Measurements from ENCODE around the gene SOX5.

Gene SOX5

DNA sequence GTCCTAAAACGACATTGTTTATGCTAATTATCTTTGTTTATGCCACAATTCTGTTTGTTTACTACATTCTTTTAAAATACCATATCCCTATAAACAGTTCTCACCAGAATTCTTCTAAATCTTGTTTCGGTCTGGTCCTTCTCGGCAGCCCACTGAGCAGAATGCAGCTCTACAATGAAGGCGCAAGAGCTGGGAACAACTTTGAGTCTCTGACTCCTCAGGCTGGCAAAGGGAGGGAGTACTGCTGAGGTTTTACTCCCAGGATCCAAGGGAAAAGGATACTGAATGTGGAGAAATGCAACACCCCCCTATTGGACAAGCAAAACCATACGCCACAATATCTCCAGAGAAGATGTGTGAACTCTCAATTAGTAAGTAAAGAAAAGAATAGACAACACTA is 5.4 kb downstream of the SOX5 start:
- no peak overlapping the region for H3K9ac ChIP-seq (ENCODE audit: low read length)
- no peaks in the 10 kb centered on the region for H3K36me3 ChIP-seq (ENCODE audit: control insufficient read depth, insufficient read depth, low read length)
- no peak overlapping the region for H3K4me3 ChIP-seq (ENCODE audit: low read length)
- no peaks in the 10 kb centered on the region for H3K9me3 ChIP-seq (ENCODE audit: control insufficient read depth, low read length)
- H3K4me1 ChIP-seq (ENCODE audit: control insufficient read depth, insufficient read depth, low read length): no peaks in the 10 kb centered on the region
- H3K27me3 ChIP-seq (ENCODE audit: control insufficient read depth, insufficient read depth, low read length): no peaks in the 10 kb centered on the region

DNA sequence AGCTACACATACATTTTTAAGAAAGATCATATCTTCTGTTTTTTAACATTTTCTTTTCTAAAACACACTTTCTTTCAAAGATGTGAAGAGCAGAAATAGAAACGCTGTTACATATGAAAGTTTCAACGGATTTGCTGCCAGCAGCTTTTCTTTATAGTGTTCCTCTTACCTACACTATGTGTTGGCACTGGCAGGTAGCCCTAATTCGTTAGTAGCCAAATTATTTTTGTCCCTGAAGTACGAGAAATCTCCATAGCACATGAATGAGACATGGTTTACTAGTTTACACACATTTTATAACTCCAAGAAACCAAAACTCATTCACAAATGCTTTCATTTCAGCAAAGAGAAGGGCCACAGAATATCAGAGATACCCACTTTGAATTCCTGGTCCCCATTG is 6.6 kb downstream of the SOX5 start:
- H3K4me1 ChIP-seq (ENCODE audit: control insufficient read depth, insufficient read depth, low read length): no peaks in the 10 kb centered on the region
- no peaks in the 10 kb centered on the region for H3K36me3 ChIP-seq (ENCODE audit: control insufficient read depth, insufficient read depth, low read length)
- H3K4me3 ChIP-seq (ENCODE audit: low read length): no peak overlapping the region
- no peak overlapping the region for H3K9ac ChIP-seq (ENCODE audit: low read length)
- H3K9me3 ChIP-seq (ENCODE audit: control insufficient read depth, low read length): no peaks in the 10 kb centered on the region
- H3K27me3 ChIP-seq (ENCODE audit: control insufficient read depth, insufficient read depth, low read length): no peaks in the 10 kb centered on the region

DNA sequence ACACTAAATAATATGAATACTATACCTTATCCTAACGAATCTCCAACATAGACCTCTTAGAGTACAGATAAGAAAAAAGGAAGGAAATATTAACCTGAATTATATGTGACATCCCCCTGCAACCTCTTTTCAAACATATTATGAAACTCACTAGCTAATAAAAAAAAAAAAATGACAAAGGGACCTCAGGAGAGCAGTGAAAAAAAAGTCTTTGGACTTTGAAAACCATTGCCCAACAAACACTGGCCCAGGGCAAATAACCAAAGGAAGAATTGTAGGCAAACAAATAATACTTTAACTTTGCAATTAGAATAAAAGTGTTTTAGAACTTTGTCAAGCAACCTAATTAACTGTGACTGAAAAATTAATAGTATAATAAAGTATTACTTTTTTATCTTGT is 7.7 kb downstream of the SOX5 start:
- Histone ChIP-seq H3K9ac (ENCODE audit: low read length) (no peak overlapping the region), H3K9me3 (ENCODE audit: control insufficient read depth, low read length) (no peaks in the 10 kb centered on the region), H3K36me3 (ENCODE audit: control insufficient read depth, insufficient read depth, low read length) (no peaks in the 10 kb centered on the region), H3K4me3 (ENCODE audit: low read length) (no peak overlapping the region), H3K4me1 (ENCODE audit: control insufficient read depth, insufficient read depth, low read length) (no peaks in the 10 kb centered on the region), H3K27me3 (ENCODE audit: control insufficient read depth, insufficient read depth, low read length) (no peaks in the 10 kb centered on the region)

DNA sequence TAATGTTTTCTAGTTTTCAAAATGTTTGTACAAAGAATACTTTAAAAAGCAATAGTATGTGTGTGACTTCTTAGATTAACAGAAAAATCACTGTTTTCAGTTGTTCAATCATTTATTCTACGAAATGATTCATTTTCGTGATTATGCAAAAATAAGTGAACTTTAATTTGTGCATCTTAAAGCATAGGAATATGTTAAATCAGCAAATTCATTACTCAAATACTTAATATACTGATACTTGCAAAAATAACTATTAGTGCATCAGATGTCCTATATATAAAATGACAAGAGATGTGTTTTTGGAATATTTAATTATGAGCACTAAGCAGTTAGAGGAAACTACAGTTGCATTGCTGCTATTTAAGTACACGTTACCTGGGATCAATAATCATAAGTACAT is 11.0 kb downstream of the SOX5 start:
- H3K4me1 ChIP-seq (ENCODE audit: control insufficient read depth, insufficient read depth, low read length): no peaks in the 10 kb centered on the region
- H3K36me3 ChIP-seq (ENCODE audit: control insufficient read depth, insufficient read depth, low read length): no peaks in the 10 kb centered on the region
- no peak overlapping the region for H3K4me3 ChIP-seq (ENCODE audit: low read length)
- no peak overlapping the region for H3K9ac ChIP-seq (ENCODE audit: low read length)
- no peaks in the 10 kb centered on the region for H3K27me3 ChIP-seq (ENCODE audit: control insufficient read depth, insufficient read depth, low read length)
- H3K9me3 ChIP-seq (ENCODE audit: control insufficient read depth, low read length): no peaks in the 10 kb centered on the region

DNA sequence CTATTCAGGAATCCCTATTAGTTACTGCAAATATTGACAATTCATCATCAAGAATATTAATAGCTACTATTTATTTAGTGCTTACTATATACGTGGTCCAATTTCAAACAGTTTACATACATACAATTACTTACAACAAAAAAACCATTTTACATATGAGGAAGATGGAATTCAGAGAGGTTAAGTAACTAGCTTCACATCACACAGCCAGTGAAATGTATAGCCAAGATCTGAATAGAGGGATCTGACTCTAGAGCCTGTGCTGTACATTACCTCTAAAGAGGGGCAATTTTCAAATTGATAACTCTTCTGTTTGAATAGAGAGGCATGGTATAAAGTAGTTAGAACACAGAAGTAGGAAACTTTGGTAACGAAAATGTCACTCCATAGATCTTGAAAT is 18.3 kb downstream of the SOX5 start:
- H3K4me1 ChIP-seq (ENCODE audit: control insufficient read depth, insufficient read depth, low read length): no peaks in the 10 kb centered on the region
- no peaks in the 10 kb centered on the region for H3K36me3 ChIP-seq (ENCODE audit: control insufficient read depth, insufficient read depth, low read length)
- no peaks in the 10 kb centered on the region for H3K27me3 ChIP-seq (ENCODE audit: control insufficient read depth, insufficient read depth, low read length)
- no peaks in the 10 kb centered on the region for H3K9me3 ChIP-seq (ENCODE audit: control insufficient read depth, low read length)
- no peak overlapping the region for H3K9ac ChIP-seq (ENCODE audit: low read length)
- H3K4me3 ChIP-seq (ENCODE audit: low read length): no peak overlapping the region

DNA sequence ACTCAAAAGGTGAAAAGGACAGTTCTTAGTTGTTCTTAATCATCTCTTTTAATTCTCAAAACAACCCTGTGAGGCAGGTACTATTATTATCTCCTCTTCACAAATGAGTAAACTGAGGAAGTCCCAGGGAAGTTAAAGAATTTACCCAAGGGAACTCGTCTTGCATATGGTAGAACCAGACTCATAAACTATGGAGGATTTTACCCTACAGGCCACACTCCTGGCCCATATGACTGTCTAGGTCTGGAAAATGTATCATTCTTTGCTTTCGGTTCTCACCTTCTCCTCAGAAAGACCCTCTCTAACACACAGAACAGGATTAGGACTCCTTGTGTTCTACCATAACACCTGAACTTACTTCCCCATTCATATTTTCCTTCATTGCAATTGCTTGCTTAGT is 18.9 kb downstream of the SOX5 start:
- H3K9me3 ChIP-seq (ENCODE audit: control insufficient read depth, low read length): no peaks in the 10 kb centered on the region
- no peak overlapping the region for H3K4me3 ChIP-seq (ENCODE audit: low read length)
- H3K4me1 ChIP-seq (ENCODE audit: control insufficient read depth, insufficient read depth, low read length): no peaks in the 10 kb centered on the region
- no peaks in the 10 kb centered on the region for H3K27me3 ChIP-seq (ENCODE audit: control insufficient read depth, insufficient read depth, low read length)
- no peak overlapping the region for H3K9ac ChIP-seq (ENCODE audit: low read length)
- no peaks in the 10 kb centered on the region for H3K36me3 ChIP-seq (ENCODE audit: control insufficient read depth, insufficient read depth, low read length)

DNA sequence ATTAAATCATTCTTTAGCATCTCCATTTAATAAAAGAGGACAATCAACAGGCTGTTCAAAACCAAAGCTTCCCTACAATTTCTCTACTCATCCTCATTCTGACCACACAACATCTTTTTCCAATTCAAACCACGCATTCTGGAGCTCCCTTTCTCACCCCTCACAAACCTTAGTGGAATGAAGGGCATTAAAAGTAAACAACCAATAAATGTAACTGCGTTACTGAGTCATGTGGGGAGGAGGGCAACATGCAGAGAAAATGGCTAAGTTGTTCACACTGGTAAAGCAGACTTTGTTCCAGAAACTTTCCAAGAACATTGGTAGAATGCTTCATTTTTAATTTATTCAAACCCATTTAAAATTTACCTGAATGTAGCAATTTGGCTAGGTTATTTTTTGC is 19.6 kb downstream of the SOX5 start:
- H3K27me3 ChIP-seq (ENCODE audit: control insufficient read depth, insufficient read depth, low read length): no peaks in the 10 kb centered on the region
- H3K9ac ChIP-seq (ENCODE audit: low read length): no peak overlapping the region
- no peaks in the 10 kb centered on the region for H3K9me3 ChIP-seq (ENCODE audit: control insufficient read depth, low read length)
- H3K4me3 ChIP-seq (ENCODE audit: low read length): no peak overlapping the region
- no peaks in the 10 kb centered on the region for H3K4me1 ChIP-seq (ENCODE audit: control insufficient read depth, insufficient read depth, low read length)
- no peaks in the 10 kb centered on the region for H3K36me3 ChIP-seq (ENCODE audit: control insufficient read depth, insufficient read depth, low read length)

DNA sequence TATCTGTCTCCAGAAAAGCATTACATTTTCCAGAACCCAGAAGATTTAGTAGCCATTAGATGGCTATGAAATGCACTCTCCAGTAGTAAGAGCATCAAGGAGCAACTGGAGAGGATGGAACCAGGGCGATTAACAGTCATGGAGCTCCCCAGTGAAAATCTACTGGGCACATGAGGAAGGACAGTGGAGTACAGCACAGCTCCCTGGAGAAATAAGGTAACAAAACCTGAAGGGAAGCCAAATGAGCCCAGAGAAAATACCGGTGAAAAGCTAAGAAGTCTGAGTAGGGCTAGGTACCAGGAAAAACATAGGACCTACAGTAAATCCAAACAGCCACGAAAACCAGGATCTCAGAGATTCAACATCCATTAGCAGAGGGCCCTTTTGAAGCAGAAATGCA is 21.6 kb downstream of the SOX5 start:
- H3K4me3 ChIP-seq (ENCODE audit: low read length): no peak overlapping the region
- no peaks in the 10 kb centered on the region for H3K9me3 ChIP-seq (ENCODE audit: control insufficient read depth, low read length)
- no peaks in the 10 kb centered on the region for H3K36me3 ChIP-seq (ENCODE audit: control insufficient read depth, insufficient read depth, low read length)
- H3K27me3 ChIP-seq (ENCODE audit: control insufficient read depth, insufficient read depth, low read length): no peaks in the 10 kb centered on the region
- no peak overlapping the region for H3K9ac ChIP-seq (ENCODE audit: low read length)
- H3K4me1 ChIP-seq (ENCODE audit: control insufficient read depth, insufficient read depth, low read length): no peaks in the 10 kb centered on the region

DNA sequence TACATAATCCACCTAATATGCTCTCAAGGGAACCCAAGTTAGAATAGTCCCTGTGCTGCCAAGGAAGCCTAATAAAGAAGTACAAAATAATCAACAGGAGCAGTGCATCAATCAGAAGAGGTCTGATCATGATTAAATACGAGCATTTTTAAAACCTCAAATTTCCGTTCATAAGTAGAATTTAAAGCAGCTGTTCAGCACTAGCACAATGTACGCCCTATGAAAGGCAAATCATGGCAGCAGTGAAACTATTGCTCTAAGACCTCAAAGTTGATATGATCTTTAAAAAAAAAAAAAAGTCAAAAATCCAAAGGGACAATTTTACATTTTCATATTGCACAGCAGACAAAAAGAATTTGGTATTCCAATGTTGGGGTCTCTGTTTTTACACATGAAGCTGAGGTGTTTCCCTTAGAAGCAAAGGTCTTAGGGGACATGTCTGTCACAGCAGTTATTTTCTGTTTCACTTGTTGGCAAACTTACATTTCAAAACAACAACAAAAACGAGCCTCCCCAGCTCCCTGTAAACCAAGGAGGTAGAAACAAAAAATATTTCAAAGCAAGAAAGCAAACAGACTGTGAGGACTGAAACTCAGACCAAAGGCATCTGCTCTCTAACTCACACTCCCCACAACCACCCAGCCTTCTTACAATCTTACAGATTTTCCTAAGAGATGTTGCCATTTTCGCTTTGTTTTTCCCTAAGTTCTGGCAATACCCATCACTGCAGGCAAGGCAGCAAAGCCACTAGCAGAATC is 28.2 kb downstream of the SOX5 start:
- Histone ChIP-seq H3K9ac (ENCODE audit: low read length) (no peak overlapping the region), H3K4me3 (ENCODE audit: low read length) (no peak overlapping the region), H3K9me3 (ENCODE audit: control insufficient read depth, low read length) (no peaks in the 10 kb centered on the region)

DNA sequence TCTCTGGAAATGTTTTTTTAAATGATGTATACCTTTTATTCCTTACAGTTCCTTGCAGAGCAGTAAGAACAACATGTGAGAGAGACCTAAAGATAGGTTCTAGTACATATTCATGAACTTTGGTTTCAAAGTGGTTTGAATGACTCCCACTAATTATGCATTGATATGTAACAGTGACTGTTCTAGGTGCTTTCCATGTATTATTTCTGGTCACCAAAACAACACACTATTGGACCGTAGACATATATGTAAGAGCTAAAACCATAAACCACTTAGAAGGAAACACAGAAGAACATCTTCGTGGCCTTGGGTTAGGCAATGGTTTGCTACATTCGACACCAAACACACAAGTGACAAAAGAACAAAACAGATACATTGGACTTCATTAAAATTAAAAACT is 37.9 kb downstream of the SOX5 start:
- H3K9me3 ChIP-seq (ENCODE audit: control insufficient read depth, low read length): no peaks in the 10 kb centered on the region
- no peaks in the 10 kb centered on the region for H3K4me1 ChIP-seq (ENCODE audit: control insufficient read depth, insufficient read depth, low read length)
- no peak overlapping the region for H3K9ac ChIP-seq (ENCODE audit: low read length)
- no peaks in the 10 kb centered on the region for H3K36me3 ChIP-seq (ENCODE audit: control insufficient read depth, insufficient read depth, low read length)
- H3K27me3 ChIP-seq (ENCODE audit: control insufficient read depth, insufficient read depth, low read length): no peaks in the 10 kb centered on the region
- H3K4me3 ChIP-seq (ENCODE audit: low read length): no peak overlapping the region

More for the DNA sequence above, 28.2 kb downstream of the SOX5 start:
- Histone ChIP-seq H3K36me3 (ENCODE audit: control insufficient read depth, insufficient read depth, low read length) (no peaks in the 10 kb centered on the region), H3K27me3 (ENCODE audit: control insufficient read depth, insufficient read depth, low read length) (no peaks in the 10 kb centered on the region), H3K4me1 (ENCODE audit: control insufficient read depth, insufficient read depth, low read length) (no peaks in the 10 kb centered on the region)

DNA sequence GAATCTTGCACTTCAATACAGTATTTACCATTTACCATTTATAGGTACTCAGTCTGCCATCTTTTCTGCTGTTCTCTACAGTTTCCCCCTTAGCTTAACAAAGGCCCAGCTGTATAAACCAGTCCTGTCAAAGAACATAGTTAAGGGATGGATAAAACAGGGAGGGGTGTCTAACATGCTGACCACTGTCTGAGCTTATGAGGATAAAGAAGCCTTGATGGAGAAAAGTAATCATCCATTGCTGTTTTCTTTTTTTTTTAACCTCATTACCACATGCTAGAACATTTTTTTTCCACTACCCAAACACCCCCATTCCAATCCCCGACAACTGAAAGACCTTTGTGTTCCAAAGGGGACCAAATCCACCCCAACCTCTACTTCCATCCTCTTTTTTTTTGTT is 39.9 kb downstream of the SOX5 start:
- Histone ChIP-seq H3K4me3 (ENCODE audit: low read length) (no peak overlapping the region), H3K9me3 (ENCODE audit: control insufficient read depth, low read length) (no peaks in the 10 kb centered on the region), H3K36me3 (ENCODE audit: control insufficient read depth, insufficient read depth, low read length) (no peaks in the 10 kb centered on the region), H3K9ac (ENCODE audit: low read length) (no peak overlapping the region), H3K4me1 (ENCODE audit: control insufficient read depth, insufficient read depth, low read length) (no peaks in the 10 kb centered on the region), H3K27me3 (ENCODE audit: control insufficient read depth, insufficient read depth, low read length) (no peaks in the 10 kb centered on the region)

DNA sequence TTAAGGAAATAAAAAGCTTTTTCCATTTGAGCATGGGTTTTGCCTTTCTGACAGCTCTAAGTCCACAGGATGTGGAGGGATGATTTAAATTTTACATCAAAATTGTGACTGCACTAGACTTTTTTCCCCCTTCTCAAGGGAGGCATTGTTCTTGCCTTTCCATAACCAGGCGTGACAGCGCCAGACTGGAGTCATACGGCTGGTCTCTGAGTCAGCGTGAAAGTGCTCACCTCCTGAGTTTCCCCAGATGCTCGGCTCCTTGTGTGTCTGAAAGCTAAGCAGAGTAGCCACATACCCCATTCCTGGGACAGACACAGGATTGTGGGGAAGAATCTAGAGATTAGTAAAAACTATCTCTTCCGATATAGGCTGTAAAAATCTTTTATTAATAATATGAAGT is 43.1 kb downstream of the SOX5 start:
- no peak overlapping the region for H3K9ac ChIP-seq (ENCODE audit: low read length)
- H3K27me3 ChIP-seq (ENCODE audit: control insufficient read depth, insufficient read depth, low read length): no peaks in the 10 kb centered on the region
- H3K4me3 ChIP-seq (ENCODE audit: low read length): no peak overlapping the region
- H3K9me3 ChIP-seq (ENCODE audit: control insufficient read depth, low read length): no peaks in the 10 kb centered on the region
- H3K4me1 ChIP-seq (ENCODE audit: control insufficient read depth, insufficient read depth, low read length): no peaks in the 10 kb centered on the region
- H3K36me3 ChIP-seq (ENCODE audit: control insufficient read depth, insufficient read depth, low read length): no peaks in the 10 kb centered on the region

DNA sequence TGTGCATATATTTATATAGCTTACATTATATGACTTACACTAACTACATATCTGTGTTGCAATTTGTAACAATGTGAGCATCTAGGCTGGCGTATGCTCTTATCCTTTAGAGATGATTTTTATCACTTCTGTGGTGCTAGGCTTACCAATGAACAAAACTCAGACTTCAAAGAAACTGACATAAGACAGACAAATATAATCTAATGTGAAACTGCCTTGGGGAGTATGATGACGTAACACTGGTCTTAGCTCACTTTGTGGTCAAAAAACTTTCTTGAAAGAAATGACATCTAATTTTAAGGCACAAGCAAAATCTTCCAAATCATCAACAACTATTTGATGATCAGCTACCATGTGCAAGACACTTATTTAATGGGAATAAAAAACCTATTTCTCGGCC is 50.0 kb downstream of the SOX5 start:
- H3K9ac ChIP-seq (ENCODE audit: low read length): no peak overlapping the region
- H3K27me3 ChIP-seq (ENCODE audit: control insufficient read depth, insufficient read depth, low read length): no peaks in the 10 kb centered on the region
- no peaks in the 10 kb centered on the region for H3K36me3 ChIP-seq (ENCODE audit: control insufficient read depth, insufficient read depth, low read length)
- H3K4me1 ChIP-seq (ENCODE audit: control insufficient read depth, insufficient read depth, low read length): no peaks in the 10 kb centered on the region
- no peak overlapping the region for H3K4me3 ChIP-seq (ENCODE audit: low read length)
- H3K9me3 ChIP-seq (ENCODE audit: control insufficient read depth, low read length): no peaks in the 10 kb centered on the region
